IMR-90 (cell line): ENCODE measurements around the gene MACC1. TPM values are rescaled to one million over a fixed set of nuclear protein-coding genes. Genes with fewer than 3 reads are reported as not detected.
A peak's percentile ranks its signal among the peaks of the same experiment; 100 is the strongest.

Experiments
- ATAC-seq: fragments of 200-7000 bp; cut with Tn5 transposase; 2 replicates; pipeline ENCODE4 v1.9.1; 2020; ENCODE audit warnings: low read depth, mild to moderate bottlenecking, moderate library complexity
- BruUV-seq: library from RNA; stranded (reverse); fragments of 400-500 nt; replicated peaks from 2 replicates; lab custom pipeline; 2021; lab: Mats Ljungman, UMichigan
- CTCF ChIA-PET: fragments of 300-600 bp; formaldehyde crosslinking; extraction: SDS; loops from one replicate; lab custom pipeline; 2021; ENCODE audit warnings: antibody characterized with exemption; lab: Yijun Ruan, JAX
- POLR2A ChIA-PET: fragments of 300-600 bp; sonication (Branson Sonifier 250); formaldehyde crosslinking; loops from one replicate; lab custom pipeline; 2022; ENCODE audit warnings: antibody characterized with exemption; ENCODE audit not compliant: unreplicated experiment; lab: Charles Lee
- DNase-seq: peaks from one replicate; pipeline ENCODE4 v3.0.0; 2013
- H2AFZ ChIP-seq: replicated peaks from 2 replicates; pipeline ENCODE3; 2013; ENCODE audit warnings: low read length, mild to moderate bottlenecking; ENCODE audit not compliant: poor library complexity
- H2AK5ac ChIP-seq: 2 replicates; pipeline ENCODE4 v1.6.1; 2013; ENCODE audit warnings: low read depth, low read length, inconsistent platforms
- H2AK9ac ChIP-seq: replicated peaks from 2 replicates; pipeline ENCODE3; 2013; ENCODE audit warnings: mild to moderate bottlenecking, low read depth, low read length, moderate library complexity; ENCODE audit not compliant: poor library complexity
- H2BK120ac ChIP-seq: 2 replicates; pipeline ENCODE4 v1.6.1; 2013; ENCODE audit warnings: low read depth, low read length, inconsistent platforms
- H2BK15ac ChIP-seq: 3 replicates; pipeline ENCODE4 v1.6.1; 2013; ENCODE audit warnings: low read depth, low read length, inconsistent platforms
- H2BK20ac ChIP-seq: 2 replicates; pipeline ENCODE4 v1.6.1; 2013; ENCODE audit warnings: low read depth, mild to moderate bottlenecking, inconsistent platforms, low read length, moderate library complexity
- H2BK5ac ChIP-seq: 2 replicates; pipeline ENCODE4 v1.6.1; 2013; ENCODE audit warnings: mild to moderate bottlenecking, low read depth, low read length, inconsistent platforms; ENCODE audit not compliant: poor library complexity, severe bottlenecking
- H3K14ac ChIP-seq: replicated peaks from 2 replicates; pipeline ENCODE4 v1.6.1; 2013; ENCODE audit warnings: low read depth, low read length, inconsistent platforms
- H3K18ac ChIP-seq: 2 replicates; pipeline ENCODE4 v1.6.1; 2013; ENCODE audit warnings: low read depth, low read length, control low read depth
- H3K23ac ChIP-seq: 2 replicates; pipeline ENCODE4 v1.6.1; 2013; ENCODE audit warnings: low read depth, low read length, inconsistent platforms
- H3K27ac ChIP-seq: 2 replicates; pipeline ENCODE4 v1.5.1; 2013; ENCODE audit warnings: mild to moderate bottlenecking, control low read depth, low read length; ENCODE audit not compliant: insufficient read depth
- H3K27me3 ChIP-seq: 2 replicates; pipeline ENCODE4 v1.6.1; 2013; ENCODE audit warnings: low read length; ENCODE audit not compliant: control insufficient read depth, insufficient read depth
- H3K36me3 ChIP-seq: 2 replicates; pipeline ENCODE4 v1.6.1; 2013; ENCODE audit warnings: low read length, mixed read lengths; ENCODE audit not compliant: control insufficient read depth, insufficient read depth
- H3K4ac ChIP-seq: 2 replicates; pipeline ENCODE4 v1.6.1; 2013; ENCODE audit warnings: low read depth, low read length, inconsistent platforms
- H3K4me1 ChIP-seq: 2 replicates; pipeline ENCODE4 v1.6.1; 2013; ENCODE audit warnings: low read length, mixed read lengths; ENCODE audit not compliant: control insufficient read depth, insufficient read depth
- H3K4me2 ChIP-seq: 2 replicates; pipeline ENCODE4 v1.6.1; 2013; ENCODE audit warnings: low read depth, mild to moderate bottlenecking, control low read depth, low read length, moderate library complexity
- H3K4me3 ChIP-seq: 2 replicates; pipeline ENCODE4 v1.5.1; 2013; ENCODE audit warnings: low read depth, mild to moderate bottlenecking, control low read depth, low read length, moderate library complexity; ENCODE audit not compliant: insufficient read depth
- H3K56ac ChIP-seq: 2 replicates; pipeline ENCODE4 v1.6.1; 2013; ENCODE audit warnings: low read length, inconsistent platforms; ENCODE audit not compliant: insufficient read depth; ENCODE audit errors: extremely low read depth
- H3K79me1 ChIP-seq, 2 experiments: 2 replicates each; pipeline ENCODE4 v1.6.1; 2013; ENCODE audit warnings: low read length in 2 of 2, inconsistent platforms in 1 of 2, low read depth in 1 of 2
- H3K9ac ChIP-seq: 2 replicates; pipeline ENCODE4 v1.6.1; 2013; ENCODE audit warnings: low read depth, low read length, control low read depth
- H3K9me1 ChIP-seq: 2 replicates; pipeline ENCODE4 v1.6.1; 2013; ENCODE audit warnings: low read length, inconsistent platforms; ENCODE audit not compliant: insufficient read depth
- H3K9me3 ChIP-seq: 2 replicates; pipeline ENCODE4 v1.6.1; 2013; ENCODE audit warnings: low read length; ENCODE audit not compliant: control insufficient read depth, insufficient read depth
- H4K20me1 ChIP-seq: 2 replicates; pipeline ENCODE4 v1.6.1; 2013; ENCODE audit warnings: low read length, inconsistent platforms; ENCODE audit not compliant: insufficient read depth
- H4K5ac ChIP-seq: 2 replicates; pipeline ENCODE4 v1.6.1; 2013; ENCODE audit warnings: mild to moderate bottlenecking, low read depth, low read length, control low read depth
- H4K8ac ChIP-seq, 2 experiments: 2 replicates each; pipeline ENCODE4 v1.6.1; 2013; ENCODE audit warnings: low read depth in 2 of 2, low read length in 2 of 2, control low read depth in 1 of 2, inconsistent platforms in 1 of 2
- H4K91ac ChIP-seq: 2 replicates; pipeline ENCODE4 v1.6.1; 2013; ENCODE audit warnings: low read depth, low read length, inconsistent platforms; ENCODE audit not compliant: insufficient read depth
- RFX5 ChIP-seq: IDR thresholded peaks from 2 replicates; pipeline ENCODE4 v1.8.0; 2012; ENCODE audit warnings: low read depth, mild to moderate bottlenecking, low read length, moderate library complexity
- dilution Hi-C: fragments of 300-500 bp; cut with HindIII; formaldehyde crosslinking; loops from one replicate; pipeline ENCODE4 v1.14.3; 2018; ENCODE audit warnings: low sequenced_read_pairs; ENCODE audit not compliant: unreplicated experiment
- in situ Hi-C: fragments of 300-500 bp; cut with MboI; formaldehyde crosslinking; loops from 3 replicates; pipeline ENCODE4 v1.14.3; 2019; ENCODE audit warnings: low sequenced_read_pairs, inconsistent platforms, mixed read lengths
- intact Hi-C: fragments of 100-400 bp; cut with micrococcal nuclease; formaldehyde crosslinking; loops from 2 replicates; pipeline ENCODE4 v1.10.0; 2022
- polyA plus RNA-seq, 3 experiments: library from polyadenylated mRNA; depleted of rRNA; stranded (reverse); fragments of >200 nt; gene quantifications; 2 replicates each; pipeline ENCODE4 v1.2.3, GENCODE V29; 2012; ENCODE audit warnings: low replicate concordance in 1 of 3
- total RNA-seq: library from RNA; depleted of rRNA; stranded (reverse); fragments of >200 nt; gene quantifications from 2 replicates; pipeline ENCODE4 v1.2.3, GENCODE V29; 2012
- TF ChIP-seq, protein P1 (sequence below): conservative IDR thresholded peaks from 2 replicates; pipeline ENCODE4 v1.5.1; 2012; ENCODE audit warnings: mild to moderate bottlenecking, low read depth, low read length, improper control_type of control experiment

Gene MACC1
- total and polyA plus RNA-seq, 2 of the 4 experiments (the other 2 are of a cell fraction), result under 0.01 TPM; not detected in 1

DNA sequence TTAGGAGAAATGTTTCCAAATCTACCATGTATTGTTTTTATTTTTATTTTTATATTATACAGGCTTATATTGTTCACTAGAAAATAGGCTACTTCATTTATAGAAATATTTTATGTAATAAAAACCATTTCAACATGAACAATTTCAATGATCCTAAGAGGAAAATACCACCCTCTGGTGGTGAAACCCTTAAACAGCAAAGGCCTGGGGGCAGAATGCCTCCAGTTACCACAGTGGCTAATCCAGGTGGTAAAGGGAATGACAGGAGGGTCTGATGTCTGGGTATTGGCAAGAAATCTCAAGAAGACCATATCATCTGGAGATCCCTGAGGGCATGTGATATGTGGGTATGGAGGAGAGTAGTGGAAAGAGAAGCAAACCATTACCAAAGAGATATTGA lies 19.3 kb downstream of the MACC1 start:
- TF ChIP-seq RFX5, result no peak
- TF ChIP-seq, protein P1, sequence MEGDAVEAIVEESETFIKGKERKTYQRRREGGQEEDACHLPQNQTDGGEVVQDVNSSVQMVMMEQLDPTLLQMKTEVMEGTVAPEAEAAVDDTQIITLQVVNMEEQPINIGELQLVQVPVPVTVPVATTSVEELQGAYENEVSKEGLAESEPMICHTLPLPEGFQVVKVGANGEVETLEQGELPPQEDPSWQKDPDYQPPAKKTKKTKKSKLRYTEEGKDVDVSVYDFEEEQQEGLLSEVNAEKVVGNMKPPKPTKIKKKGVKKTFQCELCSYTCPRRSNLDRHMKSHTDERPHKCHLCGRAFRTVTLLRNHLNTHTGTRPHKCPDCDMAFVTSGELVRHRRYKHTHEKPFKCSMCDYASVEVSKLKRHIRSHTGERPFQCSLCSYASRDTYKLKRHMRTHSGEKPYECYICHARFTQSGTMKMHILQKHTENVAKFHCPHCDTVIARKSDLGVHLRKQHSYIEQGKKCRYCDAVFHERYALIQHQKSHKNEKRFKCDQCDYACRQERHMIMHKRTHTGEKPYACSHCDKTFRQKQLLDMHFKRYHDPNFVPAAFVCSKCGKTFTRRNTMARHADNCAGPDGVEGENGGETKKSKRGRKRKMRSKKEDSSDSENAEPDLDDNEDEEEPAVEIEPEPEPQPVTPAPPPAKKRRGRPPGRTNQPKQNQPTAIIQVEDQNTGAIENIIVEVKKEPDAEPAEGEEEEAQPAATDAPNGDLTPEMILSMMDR, result peak; percentile 19; the same call in 1 of the 2 replicates
- H3K27ac ChIP-seq, result no peak overlapping the region
- no peak overlapping the region for H3K4me2 ChIP-seq
- H3K36me3 ChIP-seq, result no peaks in the 10 kb centered on the region
- no peaks in the 10 kb centered on the region for H4K20me1 ChIP-seq
- peak overlapping the region; percentile 19; the same call in 1 of the 2 replicates for H3K14ac ChIP-seq
- no peak overlapping the region for H2AK5ac ChIP-seq
- H3K23ac ChIP-seq, result no peak overlapping the region
- H4K8ac ChIP-seq, result no peak overlapping the region; a peak in 1 of 4 replicates
- no peak overlapping the region for H3K9ac ChIP-seq
- H3K4ac ChIP-seq, result peak overlapping the region; percentile 51; the same call in 1 of the 2 replicates
- peak overlapping the region; percentile 52 for H2BK120ac ChIP-seq
- no peak overlapping the region for H4K91ac ChIP-seq
- dilution Hi-C loops (no loop called here), in situ Hi-C loops (no loop called here), intact Hi-C loops (no loop called here)
- H3K79me1 ChIP-seq, result no peaks in the 10 kb centered on the region
- H3K9me1 ChIP-seq, result no peaks in the 10 kb centered on the region
- no TSS peak for BruUV-seq
- peaks cover 16% of the 10 kb centered on the region; the same call in 1 of the 2 replicates for H3K4me1 ChIP-seq
- ATAC-seq (no peak), DNase-seq (no peak)
- CTCF ChIA-PET, result interaction anchor here (0.7 kb wide), 1 partner anchor 22 kb away, joined by 3 read pairs; no protein-coding TSS in a partner anchor
- no peak overlapping the region for H2AK9ac ChIP-seq
- peak overlapping the region; percentile 59; the same call in 1 of the 2 replicates for H3K18ac ChIP-seq
- H2AFZ ChIP-seq, result no peak overlapping the region
- H4K5ac ChIP-seq, result no peak overlapping the region; the same call in 1 of the 2 replicates
- peak overlapping the region; percentile 59; the same call in 1 of the 3 replicates for H2BK15ac ChIP-seq
- POLR2A ChIA-PET, result no interaction called here
- peak overlapping the region; percentile 33 for H2BK20ac ChIP-seq
- no peak overlapping the region for H3K4me3 ChIP-seq
- no peak overlapping the region for H3K56ac ChIP-seq
- H3K27me3 ChIP-seq, result no peaks in the 10 kb centered on the region
- no peak overlapping the region for H2BK5ac ChIP-seq
- no peaks in the 10 kb centered on the region for H3K9me3 ChIP-seq
